GM21529 (cell line): ENCODE results near the gene USP17L20.
"Not testable (repeated sequence)": the region's sequence is repeated elsewhere in the genome, so short reads cannot be mapped to it uniquely, and the experiment has no call there.

Experiments used
- ATAC-seq: cut with Tn5 transposase; IDR thresholded peaks from one replicate; pipeline ENCODE4 v1.9.1; 2021; ENCODE audit not compliant: unreplicated experiment

USP17L20 gene

GRCh38 chr4:9257824-9258223, at the start of gene USP17L20:
Gene USP17L20 (plus strand): TSS chr4:9258124. CDS start chr4:9258124, 0 bp downstream.
- ATAC-seq, result not testable (repeated sequence)

GRCh38 chr4:9210357-9210756, 47.6 kb upstream of the USP17L20 start, which contains the start of gene USP17L10:
Gene USP17L10 (plus strand): TSS chr4:9210657. CDS start chr4:9210657, 0 bp downstream.
- ATAC-seq, result not testable (repeated sequence)

- not testable (repeated sequence) for ATAC-seq
These were observed 43.2 kb upstream of the USP17L20 start for GRCh38 chr4:9214701-9215100.

GRCh38 chr4:9215105-9215504, 42.8 kb upstream of the USP17L20 start, which contains the start of gene USP17L11:
Gene USP17L11 (plus strand): TSS chr4:9215405. CDS start chr4:9215405, 0 bp downstream.
- not testable (repeated sequence) for ATAC-seq

GRCh38 chr4:9219852-9220251, 38.1 kb upstream of the USP17L20 start, which contains the start of gene USP17L12:
Gene USP17L12 (plus strand): TSS chr4:9220152. CDS start chr4:9220152, 0 bp downstream.
- ATAC-seq, result not testable (repeated sequence)

- ATAC-seq, result not testable (repeated sequence)
These were observed 33.3 kb upstream of the USP17L20 start, which contains the start of gene USP17L13 for GRCh38 chr4:9224596-9224995. Gene USP17L13 (plus strand): TSS chr4:9224896. CDS start chr4:9224896, 0 bp downstream.

GRCh38 chr4:9230249-9230648, 27.7 kb upstream of the USP17L20 start:
- not testable (repeated sequence) for ATAC-seq

- not testable (repeated sequence) for ATAC-seq
These were observed 23.8 kb upstream of the USP17L20 start, which contains the start of gene USP17L15 for GRCh38 chr4:9234085-9234484. Gene USP17L15 (plus strand): TSS chr4:9234385. CDS start chr4:9234385, 0 bp downstream.

GRCh38 chr4:9238461-9238860, 19.5 kb upstream of the USP17L20 start:
- ATAC-seq, result not testable (repeated sequence)

- not testable (repeated sequence) for ATAC-seq
These were observed 14.3 kb upstream of the USP17L20 start, which contains the start of gene USP17L17 for GRCh38 chr4:9243579-9243978. Gene USP17L17 (plus strand): TSS chr4:9243879. CDS start chr4:9243879, 0 bp downstream.

- not testable (repeated sequence) for ATAC-seq
These were observed 9.8 kb upstream of the USP17L20 start, which contains the start of gene USP17L18 for GRCh38 chr4:9247953-9248680. Gene USP17L18 (plus strand): TSS chr4:9248630. CDS start chr4:9248630, 0 bp downstream.

- ATAC-seq, result not testable (repeated sequence)
These were observed 4.8 kb upstream of the USP17L20 start, which contains the start of gene USP17L19 for GRCh38 chr4:9253078-9253477. Gene USP17L19 (plus strand): TSS chr4:9253378. CDS start chr4:9253378, 0 bp downstream.

- not testable (repeated sequence) for ATAC-seq
These were observed 4.6 kb downstream of the USP17L20 start, which contains the start of gene USP17L21 for GRCh38 chr4:9262572-9262971. Gene USP17L21 (plus strand): TSS chr4:9262872. CDS start chr4:9262872, 0 bp downstream.

GRCh38 chr4:9267319-9267718, 9.4 kb downstream of the USP17L20 start, which contains the start of gene USP17L22:
Gene USP17L22 (plus strand): TSS chr4:9267619. CDS start chr4:9267619, 0 bp downstream.
- not testable (repeated sequence) for ATAC-seq

- not testable (repeated sequence) for ATAC-seq
These were observed 13.8 kb downstream of the USP17L20 start for GRCh38 chr4:9271719-9272118.
